Glomerular visceral epithelial cell (primary cell): Measurements from ENCODE around the gene CCNI.
"Not testable (repeated sequence)": the region's sequence is repeated elsewhere in the genome, so short reads cannot be mapped to it uniquely, and the experiment has no call there.

Experiments
- DNase-seq: peaks from one replicate; pipeline ENCODE4 v3.0.0-alpha.2; 2016; ENCODE audit errors: extremely low spot score

CCNI gene

DNA sequence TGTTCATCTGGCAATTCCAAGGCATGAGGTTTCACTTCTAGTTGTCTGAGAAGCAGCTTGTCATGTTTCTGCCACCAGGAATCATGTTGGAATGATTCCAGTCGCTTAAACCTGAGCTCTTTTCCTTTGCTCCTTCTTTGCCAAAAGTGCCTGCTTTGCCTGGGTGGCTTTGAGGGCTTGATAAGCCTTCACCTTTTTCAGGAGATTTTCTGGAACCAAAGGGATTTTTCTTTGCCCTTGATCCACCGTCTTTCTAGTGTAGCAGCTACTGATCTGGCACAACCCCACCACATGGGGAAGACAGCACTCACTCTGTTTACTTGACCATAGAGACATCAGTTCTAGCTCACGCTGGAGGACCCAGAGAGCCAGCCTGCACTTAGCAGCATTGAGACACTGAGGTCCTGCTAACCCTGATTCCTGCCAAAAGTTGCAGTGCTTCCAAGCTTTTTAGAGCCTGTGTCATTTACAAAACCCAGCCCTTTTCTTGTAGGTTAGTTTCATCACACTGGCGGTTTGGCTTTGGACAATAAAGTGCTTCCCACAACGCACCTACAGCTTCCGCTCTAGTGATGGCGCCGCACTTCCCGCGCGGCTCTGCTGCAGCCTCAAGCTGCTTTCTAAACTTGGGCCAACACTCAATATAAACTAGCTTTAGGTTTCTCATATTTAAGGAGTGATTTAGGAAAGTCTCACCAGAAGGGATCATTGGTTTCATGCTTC, 7.3 kb upstream of the CCNI start:
- no peak for DNase-seq

DNA sequence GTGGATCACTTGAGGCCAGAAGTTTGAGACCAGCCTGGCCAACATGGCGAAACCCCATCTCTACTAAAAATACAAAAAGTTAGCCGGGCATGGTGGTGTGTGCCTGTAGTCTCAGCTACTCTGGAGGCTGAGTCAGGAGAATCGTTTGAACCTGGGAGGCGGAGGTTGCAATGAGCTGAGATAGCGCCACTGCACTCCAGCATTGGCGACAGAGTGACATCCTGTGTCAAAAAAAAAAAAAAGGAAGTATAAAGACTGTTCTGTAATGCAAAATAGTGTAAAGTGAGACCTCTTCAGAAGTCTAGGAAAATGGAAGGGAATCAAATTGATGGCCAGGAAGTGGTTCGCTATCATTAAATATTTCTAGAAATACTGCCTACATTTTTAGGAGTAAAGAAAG, 5.0 kb upstream of the CCNI start:
- not testable (repeated sequence) for DNase-seq

DNA sequence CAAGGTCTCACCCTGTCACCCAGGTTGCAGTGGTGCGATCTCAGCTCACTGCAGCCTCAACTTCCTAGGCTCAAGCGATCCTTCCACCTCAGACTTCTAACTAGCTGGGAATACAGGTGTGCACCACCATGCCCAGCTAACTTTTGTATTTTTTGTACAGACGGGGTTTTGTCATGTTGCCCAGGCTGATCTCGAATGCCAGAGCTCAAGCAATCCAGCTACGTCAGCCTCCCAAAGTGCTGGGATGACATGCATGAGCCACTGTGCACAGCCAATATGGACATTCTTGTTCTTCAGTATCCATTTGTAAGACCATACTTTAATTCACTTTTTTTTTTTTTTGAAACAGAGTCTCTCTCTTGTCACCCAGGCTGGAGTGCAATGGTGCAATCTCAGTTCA, 3.5 kb upstream of the CCNI start:
- DNase-seq, result no peak

DNA sequence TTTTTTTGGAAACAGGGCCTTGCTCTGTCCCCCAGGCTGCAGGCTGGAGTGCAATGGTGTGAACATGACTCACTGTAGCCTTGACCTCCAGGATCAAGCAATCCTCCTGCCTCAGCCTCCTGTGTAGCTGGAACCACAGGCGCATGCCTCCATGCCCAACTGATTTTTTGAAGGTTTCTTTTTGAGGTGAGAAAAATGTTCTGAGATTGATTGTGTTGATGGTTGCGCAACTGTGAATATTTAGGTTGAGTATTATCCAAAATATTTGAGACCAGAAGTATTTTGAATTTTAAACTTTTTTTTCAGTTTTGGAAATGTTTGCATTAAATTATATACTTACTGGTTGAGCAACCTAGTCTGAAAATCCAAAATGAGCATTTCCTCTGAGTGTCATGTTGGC, 2.6 kb upstream of the CCNI start:
- no peak for DNase-seq

DNA sequence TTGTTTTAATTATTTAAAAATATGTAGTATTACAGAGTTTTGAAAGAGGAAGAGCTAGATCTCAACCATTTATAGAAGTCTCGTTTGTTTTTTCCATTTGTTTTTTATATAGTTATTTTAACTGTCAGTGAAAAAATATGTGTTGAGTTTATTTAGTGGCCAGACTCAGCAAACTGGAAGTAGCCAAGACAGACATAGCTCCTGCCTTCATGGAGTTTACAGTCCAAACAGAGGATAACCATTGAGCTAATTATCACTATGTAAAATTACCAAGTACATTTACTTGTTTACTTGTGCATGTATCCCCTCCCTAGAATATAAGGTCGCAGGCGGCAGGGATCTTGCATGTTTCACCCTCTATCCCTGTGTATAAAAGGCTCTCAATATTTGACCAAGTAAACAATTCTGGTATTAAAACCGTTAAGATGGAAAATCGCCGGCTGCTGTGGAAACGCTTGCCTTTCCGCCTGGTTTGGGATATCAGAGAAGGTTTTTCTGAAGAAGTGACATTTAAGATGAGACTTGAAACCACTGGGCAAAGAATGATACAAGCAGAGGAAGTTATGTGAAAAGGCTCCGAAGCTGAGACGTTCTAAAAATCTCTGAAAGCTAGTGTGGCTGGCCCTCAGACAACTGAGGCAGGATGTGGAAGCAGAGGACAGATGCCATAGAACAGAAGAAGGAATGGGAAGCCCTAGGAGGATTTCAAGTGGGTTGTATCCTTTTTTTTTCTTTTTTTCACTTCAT, 1.3 kb upstream of the CCNI start:
- no peak for DNase-seq

DNA sequence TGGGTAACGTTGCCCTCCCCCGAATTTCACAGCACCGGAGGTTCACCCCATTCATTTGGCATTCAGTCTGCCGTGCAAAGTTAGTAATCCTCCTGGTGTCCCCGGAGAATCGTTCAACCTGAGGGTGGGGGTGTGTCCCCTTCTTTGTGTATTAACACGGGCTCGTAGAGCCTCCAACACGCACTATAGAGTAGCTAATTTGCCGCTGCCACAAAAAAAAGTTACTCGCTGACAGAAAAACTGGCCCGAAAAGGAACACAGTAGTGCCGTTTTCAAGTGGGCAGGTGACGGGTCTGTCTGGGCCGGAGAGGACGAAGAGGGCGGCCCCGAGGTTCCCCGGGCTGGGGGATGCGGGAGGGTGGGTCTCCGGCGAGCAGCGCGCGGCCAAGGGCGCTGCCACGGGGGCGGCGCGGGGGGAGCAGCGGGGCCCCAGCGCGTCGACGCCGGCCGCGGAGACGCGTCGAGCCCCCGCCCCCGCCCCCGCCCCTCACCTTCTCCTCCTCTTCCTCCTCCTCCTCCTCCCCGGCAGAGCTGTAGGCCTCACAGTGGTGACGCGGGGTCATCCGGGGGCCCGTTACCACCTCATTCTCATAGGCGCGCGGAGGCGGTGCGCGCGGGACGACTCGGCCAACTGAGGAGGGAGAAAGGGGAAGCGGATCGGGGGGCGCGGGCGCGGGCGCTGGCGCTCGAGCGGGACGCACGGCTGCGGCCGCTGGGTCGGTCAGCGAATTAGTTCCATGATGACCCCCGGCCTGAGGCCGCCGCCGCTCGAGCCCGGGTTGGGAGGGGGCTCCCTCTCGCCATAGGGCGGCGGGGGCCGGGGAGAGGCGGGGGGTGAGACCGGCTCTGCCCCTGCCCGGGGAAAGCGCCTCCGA, 571 bp downstream of the CCNI start:
- DNase-seq, result peak; percentile 88

DNA sequence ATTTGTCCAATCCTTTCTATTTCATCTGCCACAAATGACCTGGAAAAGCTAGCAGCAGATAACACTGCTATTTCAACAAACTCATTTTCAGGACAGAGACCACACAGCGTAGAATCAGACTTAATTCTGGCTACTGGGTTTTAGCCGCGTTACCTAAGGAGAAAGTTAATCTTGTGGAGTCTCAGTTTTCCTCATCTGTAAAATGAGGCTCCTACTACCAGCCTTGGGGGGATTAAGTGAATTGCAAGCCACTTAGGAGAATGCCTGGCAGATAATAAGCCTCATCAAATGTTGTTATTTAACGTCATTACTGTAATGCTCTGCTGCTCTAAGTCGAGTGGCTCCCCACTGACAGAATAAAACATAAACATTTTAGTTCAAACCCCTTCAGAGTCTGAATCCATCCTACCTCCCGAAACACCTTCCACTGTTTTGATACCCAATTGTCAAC, 1.4 kb downstream of the CCNI start:
- no peak for DNase-seq

DNA sequence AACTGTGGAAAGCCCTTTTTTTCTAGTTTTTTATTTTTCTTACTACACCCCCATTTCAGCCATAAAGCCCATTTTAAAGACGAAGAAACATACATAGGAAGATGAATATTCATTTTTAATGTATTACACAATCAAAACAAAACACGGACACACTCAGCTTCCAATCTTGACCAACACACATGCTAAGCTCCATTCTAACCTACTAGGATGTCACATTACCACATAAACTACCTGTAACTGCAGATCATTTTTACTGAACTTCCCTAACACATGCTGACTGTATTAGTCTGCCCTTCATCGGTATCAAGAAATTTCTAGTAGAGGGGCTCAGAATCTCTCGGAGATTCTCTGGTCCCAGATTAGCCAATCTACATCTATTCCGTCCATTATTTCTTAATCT, 1.8 kb downstream of the CCNI start:
- DNase-seq, result no peak

DNA sequence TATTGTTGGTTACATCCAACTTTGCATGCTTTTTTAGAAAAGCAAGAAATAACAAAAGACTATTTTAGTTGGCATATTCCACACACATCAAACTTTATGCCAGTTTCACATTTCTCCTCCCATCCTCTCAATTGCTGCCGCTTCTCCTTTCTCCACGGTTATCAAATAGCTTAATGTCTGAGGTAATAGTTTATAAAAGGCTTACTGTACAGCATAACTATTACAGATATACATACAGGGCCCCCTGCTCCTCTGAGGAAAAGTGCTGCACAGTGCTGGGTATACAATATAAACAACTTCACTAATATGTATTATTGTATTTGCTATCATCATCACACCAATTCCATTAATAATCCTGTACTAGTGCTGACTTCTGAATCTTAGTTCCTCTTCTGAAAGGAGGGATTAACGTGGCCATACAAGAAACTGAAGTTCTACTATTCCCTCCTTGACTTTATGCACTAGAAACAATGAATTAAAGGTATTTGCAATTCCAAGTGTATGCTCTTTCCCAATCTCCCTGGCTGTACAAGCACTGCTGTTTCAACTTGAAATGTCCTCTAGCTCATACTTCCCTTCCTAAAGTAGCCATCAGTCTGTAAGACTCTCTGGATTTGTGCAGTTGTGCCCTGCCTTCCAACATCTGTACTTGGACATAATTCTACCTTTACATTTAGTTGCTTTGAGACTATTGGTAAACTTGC, 2.5 kb downstream of the CCNI start:
- no peak for DNase-seq

DNA sequence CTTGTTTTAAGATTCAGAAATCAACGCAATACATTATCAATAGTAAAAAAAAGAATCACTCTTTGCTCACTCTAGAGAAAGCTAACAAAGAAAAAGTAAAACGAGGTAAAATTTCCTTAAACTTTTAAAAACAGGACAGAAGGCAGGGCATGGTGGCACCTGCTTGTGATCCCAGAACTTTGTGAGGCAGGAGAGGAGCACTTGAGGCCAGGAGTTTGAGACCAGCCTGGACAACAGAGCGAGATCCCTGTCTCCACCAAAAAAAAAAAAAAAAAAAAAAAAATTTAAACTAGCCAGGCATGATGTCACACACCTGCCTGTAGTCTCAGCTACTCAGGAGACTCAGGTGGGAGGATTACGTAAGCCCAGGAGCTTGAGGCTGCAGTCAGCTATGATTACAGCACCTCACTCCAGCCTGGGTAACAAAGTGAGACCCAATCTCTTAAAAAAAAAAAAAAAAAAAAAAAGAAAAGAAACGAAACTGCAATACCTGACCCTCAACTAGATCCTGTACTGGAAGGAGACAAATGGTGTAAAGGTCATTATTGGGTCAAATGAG, 3.5 kb downstream of the CCNI start:
- DNase-seq, result no peak

DNA sequence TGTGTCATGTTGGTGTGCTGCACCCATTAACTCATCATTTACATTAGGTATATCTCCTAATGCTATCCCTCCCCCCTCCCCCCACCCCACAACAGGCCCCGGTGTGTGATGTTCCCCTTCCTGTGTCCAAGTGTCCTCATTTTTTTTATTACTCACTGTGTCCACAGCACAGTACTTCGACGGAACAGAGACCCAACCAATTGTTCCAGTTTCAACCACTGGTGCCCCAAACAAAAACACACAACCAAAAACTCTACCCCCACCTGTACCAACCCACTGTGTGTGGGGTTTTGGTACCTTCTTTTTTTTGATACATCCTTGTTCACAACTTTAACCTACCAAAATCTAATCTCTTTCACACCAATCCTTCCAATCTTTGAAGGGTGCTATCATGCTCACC, 6.3 kb downstream of the CCNI start:
- DNase-seq, result not testable (repeated sequence)

DNA sequence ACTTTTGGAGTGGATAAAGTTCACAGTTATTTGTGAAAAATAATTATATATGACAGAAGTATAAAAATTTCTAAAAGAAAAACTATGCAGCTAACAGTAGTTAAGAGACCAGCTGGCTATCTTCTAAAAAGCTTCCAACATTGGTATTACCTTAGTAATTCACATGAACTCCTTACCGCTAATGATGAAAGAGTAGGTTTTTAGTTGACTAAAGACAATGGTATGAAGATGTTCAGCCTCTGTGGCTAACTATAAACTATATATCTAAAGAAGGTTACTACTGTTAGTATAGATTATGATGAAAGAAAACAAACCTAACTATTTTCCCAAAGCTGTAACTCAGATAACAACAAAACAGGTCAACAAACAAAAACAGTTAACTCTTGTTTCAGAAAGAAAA, 10.4 kb downstream of the CCNI start:
- DNase-seq, result no peak

DNA sequence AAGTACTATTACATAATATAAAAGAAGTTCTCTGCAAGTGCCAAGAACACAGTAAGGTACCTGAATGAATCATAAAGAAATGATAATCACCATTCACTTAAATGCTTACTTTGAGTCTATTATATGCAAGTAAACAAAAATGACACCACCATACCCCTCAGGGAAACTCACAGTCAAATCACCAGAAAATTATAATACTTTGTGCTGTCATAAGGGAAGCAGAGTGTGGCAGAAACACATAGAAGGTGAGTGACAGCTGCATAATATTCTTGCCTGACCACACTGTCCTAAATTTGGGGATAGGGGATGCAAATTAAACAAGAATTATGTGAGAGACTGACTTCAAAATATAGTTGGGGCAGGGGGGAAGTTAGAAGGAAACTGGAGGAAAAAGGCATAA, 12.9 kb downstream of the CCNI start:
- no peak for DNase-seq

DNA sequence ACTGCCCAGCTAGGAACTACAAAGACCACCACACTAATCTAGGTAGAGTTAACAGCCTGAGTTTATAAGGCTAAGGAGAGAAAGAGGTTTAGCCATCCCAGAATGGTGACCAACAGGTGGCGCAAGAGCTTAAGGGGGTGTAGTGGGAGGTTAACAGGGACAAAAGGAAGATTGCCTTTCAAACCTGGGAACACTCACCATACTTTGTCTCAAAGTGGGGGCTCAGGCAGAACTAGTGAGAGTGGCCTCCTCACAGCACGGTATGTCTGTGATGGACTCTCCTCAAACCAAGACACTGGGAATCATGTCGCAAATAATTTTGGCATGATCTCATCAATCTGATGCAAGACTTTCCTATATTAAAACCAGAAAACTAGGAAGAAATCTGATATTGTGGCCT, 23.4 kb downstream of the CCNI start:
- peak; percentile 47 for DNase-seq

DNA sequence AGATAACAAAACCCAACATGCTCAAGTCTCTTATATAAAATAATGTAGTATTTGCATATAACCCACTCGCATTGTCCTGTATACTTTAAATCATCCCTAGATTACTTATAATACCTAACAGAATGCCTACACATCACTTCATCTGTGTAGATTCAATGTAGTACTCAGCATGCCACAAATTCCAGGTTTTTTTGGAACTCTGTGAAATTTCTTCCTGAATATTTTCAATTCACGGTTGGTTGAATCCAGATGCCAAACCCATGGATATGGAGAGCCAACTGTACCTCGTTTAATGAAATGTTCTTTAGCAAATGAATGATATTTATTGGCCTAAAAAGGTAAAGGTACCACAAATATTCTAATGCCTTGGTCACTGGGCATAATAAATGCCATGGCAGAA, 24.8 kb downstream of the CCNI start:
- DNase-seq, result no peak

DNA sequence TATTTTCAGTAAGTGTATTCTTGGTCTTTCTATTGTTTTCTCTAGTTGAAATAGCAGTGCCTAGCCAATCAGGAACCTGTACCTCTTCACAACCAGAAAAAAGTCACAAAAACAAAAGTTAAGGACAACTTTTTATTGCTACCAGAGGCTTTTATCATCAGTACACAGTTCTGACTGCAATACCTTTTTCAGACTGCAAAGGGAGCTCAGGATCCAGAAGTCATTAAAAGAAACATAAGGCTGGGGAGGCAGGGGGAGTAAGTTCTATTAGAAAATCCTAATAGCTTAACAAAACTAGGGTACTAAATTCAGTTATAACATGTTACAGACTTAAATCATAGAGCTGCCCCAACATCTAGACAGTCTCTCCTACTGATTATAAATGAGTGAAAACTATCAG, 28.8 kb downstream of the CCNI start:
- DNase-seq, result peak; percentile 32

DNA sequence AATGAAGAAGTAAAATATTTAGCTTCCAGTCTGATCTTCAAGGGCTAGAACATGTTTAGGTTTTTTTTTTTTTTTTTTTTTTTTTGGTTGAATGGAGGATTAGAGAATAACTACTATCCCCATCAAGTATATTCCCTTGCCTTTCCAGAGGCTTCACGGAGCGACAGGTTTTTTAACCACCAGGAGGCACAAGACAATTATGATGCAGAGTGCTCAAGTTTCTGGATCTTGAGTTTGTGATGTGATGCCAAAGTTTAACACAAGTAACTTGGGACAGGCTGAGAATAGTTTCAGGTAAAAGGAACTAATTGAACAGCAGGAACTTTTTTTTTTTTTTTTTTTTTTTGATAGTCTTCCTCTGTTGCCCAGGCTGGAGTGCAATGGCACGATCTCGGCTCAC, 30.3 kb downstream of the CCNI start:
- peak; percentile 27 for DNase-seq

DNA sequence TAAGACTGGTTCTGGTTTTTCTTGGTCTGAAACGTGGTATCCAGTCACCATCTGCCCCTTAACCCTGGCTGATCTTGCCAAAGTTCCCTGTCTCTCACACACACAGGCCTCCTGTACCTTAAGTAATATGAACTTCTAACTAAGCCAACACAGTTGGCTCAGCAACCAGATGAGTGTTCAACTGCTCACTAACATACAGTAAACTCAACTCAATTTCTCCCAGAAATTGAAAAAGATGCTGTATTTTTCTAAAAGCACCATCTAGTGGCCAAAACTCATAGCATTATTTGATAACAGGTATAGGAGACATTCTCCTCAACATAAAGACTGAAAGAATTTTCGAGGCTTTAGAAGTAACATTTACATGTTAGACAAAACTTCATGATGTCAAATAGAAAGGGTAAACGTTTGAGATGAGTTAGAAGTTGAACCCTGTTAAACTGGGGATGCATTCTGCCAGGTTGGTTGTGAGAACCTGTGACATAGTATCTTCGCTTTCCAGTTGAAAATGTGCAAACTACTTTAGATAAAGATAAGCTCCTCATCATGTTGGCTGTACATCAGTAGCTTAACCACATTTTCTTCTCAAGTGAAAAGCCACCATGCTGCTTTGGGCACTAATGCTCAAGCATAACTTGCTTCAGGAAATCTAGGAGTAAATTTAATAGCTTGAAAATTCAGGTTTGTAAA, 31.2 kb downstream of the CCNI start:
- DNase-seq, result peak; percentile 56

DNA sequence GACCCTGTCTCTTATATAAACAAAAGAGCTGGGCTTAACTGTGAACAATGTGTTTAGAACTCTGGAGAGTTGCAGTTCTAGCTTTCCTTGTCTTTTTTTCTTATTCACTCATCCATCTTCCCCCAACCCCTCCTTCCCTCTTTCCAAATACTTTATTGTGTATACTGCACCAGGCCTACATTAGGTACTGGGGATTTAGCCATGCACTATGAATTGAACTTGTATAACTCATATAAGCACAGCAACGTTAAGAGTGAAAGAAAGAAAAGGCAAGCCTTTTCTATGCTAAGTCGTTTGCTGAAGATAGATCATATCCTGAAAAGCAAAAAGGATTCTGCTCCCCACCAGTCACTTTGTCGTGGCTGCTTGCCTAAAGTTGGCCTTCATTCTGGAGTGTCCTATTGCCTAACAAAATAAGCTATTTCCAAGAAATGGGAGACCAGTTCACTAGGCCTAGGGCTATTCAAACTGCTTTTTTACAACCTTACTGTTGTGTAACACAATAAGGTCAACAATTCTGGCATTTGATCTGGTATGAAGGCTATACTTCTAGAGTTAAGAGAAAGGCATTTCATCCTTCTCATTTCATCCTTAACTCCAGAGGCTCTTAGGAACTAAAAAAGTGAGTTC, 32.2 kb downstream of the CCNI start:
- DNase-seq, result no peak
